K562 (cell line): ENCODE measurements around the gene DDAH2. TPM values are rescaled to one million over a fixed set of nuclear protein-coding genes. Genes with fewer than 3 reads are reported as not detected.

Experiments used
- CHD2 ChIP-seq: IDR thresholded peaks from 2 replicates; pipeline ENCODE4 v1.6.1; 2011; ENCODE audit warnings: low read depth, low read length
- CREB3L1 ChIP-seq: fragments of 450-650 bp; IDR thresholded peaks from 2 replicates; pipeline ENCODE4 v1.6.1; 2014; ENCODE audit warnings: low read depth, mild to moderate bottlenecking, moderate library complexity, borderline replicate concordance
- HDAC1 ChIP-seq, 2 experiments: fragments of 450-650 bp; IDR thresholded peaks; 2 replicates each; pipeline ENCODE4 v1.6.1; 2016 to 2017; ENCODE audit warnings: inconsistent platforms in 1 of 2, mild to moderate bottlenecking in 1 of 2, moderate library complexity in 1 of 2
- HDGF ChIP-seq: fragments of 450-650 bp; IDR thresholded peaks from 2 replicates; pipeline ENCODE4 v1.6.1; 2016
- KAT7 ChIP-seq: sonication (generic); formaldehyde crosslinking; IDR thresholded peaks from 2 replicates; pipeline ENCODE4 v1.8.0; 2022; ENCODE audit warnings: missing genetic modification reagents, mild to moderate bottlenecking, borderline replicate concordance
- RB1 ChIP-seq: fragments of 450-650 bp; IDR thresholded peaks from 2 replicates; pipeline ENCODE4 v1.6.1; 2017; ENCODE audit warnings: low read depth, mild to moderate bottlenecking
- SFPQ ChIP-seq: fragments of 200-400 bp; formaldehyde crosslinking; IDR thresholded peaks from 2 replicates; pipeline ENCODE4 v1.6.1; 2017; ENCODE audit warnings: mild to moderate bottlenecking, low read depth, low read length, moderate library complexity
- ZNF146 ChIP-seq: IDR thresholded peaks from one replicate; pipeline ENCODE4 v1.6.1; 2018; ENCODE audit warnings: missing compliant biosample characterization; ENCODE audit not compliant: unreplicated experiment
- ZNF263 ChIP-seq: sonication (generic); formaldehyde crosslinking; IDR thresholded peaks from 2 replicates; pipeline ENCODE4 v1.8.0; 2022; ENCODE audit warnings: mild to moderate bottlenecking, missing genetic modification reagents, borderline replicate concordance
- ZNF518B ChIP-seq: fragments of 250-450 bp; sonication (Bioruptor Pico); IDR thresholded peaks from 2 replicates; pipeline ENCODE4 v1.5.0; 2021; ENCODE audit warnings: mild to moderate bottlenecking, moderate library complexity
- ZNF551 ChIP-seq: fragments of 250-450 bp; sonication (Bioruptor Pico); IDR thresholded peaks from 2 replicates; pipeline ENCODE4 v1.5.0; 2021; ENCODE audit warnings: mild to moderate bottlenecking, moderate library complexity
- polyA plus RNA-seq, 8 experiments: library from polyadenylated mRNA; depleted of rRNA in 4 of 8; stranded (reverse) in 5 of 8; unstranded in 3 of 8; fragments of >200 nt; fragmentation: Nextera tagmentation in 2 of 8; fragmentation: Illumina TruSeq in 1 of 8; extraction: Ambion mirVana in 2 of 8; extraction: Trizol in 1 of 8; gene quantifications; 2 replicates each; pipeline versions ENCODE4 v1.2.1 to v1.2.3, GENCODE V29; 2011 to 2014; ENCODE audit warnings: inconsistent platforms in 1 of 8, missing spikeins in 1 of 8
- total RNA-seq, 7 experiments: library from RNA; depleted of rRNA in 6 of 7; stranded (reverse); fragments of >200 nt in 6 of 7; fragmentation: Illumina TruSeq in 2 of 7; extraction: Trizol in 2 of 7; gene quantifications; 2 replicates each; pipeline versions ENCODE4 v1.2.1 to v1.2.3, GENCODE V29; 2011 to 2021; ENCODE audit warnings: low replicate concordance in 1 of 7
- TF ChIP-seq, protein P1 (sequence below): sonication (generic); formaldehyde crosslinking; IDR thresholded peaks from 2 replicates; pipeline ENCODE4 v1.8.0; 2023; ENCODE audit warnings: missing genetic modification reagents, mild to moderate bottlenecking, borderline replicate concordance

The DDAH2 gene
- total and polyA plus RNA-seq, 9 of the 15 experiments (the other 6 are each of a cell fraction or from before 2014, with no cell fraction given), result 1.8 to 45.4 (median 21.4) TPM

- TF ChIP-seq, protein P1, sequence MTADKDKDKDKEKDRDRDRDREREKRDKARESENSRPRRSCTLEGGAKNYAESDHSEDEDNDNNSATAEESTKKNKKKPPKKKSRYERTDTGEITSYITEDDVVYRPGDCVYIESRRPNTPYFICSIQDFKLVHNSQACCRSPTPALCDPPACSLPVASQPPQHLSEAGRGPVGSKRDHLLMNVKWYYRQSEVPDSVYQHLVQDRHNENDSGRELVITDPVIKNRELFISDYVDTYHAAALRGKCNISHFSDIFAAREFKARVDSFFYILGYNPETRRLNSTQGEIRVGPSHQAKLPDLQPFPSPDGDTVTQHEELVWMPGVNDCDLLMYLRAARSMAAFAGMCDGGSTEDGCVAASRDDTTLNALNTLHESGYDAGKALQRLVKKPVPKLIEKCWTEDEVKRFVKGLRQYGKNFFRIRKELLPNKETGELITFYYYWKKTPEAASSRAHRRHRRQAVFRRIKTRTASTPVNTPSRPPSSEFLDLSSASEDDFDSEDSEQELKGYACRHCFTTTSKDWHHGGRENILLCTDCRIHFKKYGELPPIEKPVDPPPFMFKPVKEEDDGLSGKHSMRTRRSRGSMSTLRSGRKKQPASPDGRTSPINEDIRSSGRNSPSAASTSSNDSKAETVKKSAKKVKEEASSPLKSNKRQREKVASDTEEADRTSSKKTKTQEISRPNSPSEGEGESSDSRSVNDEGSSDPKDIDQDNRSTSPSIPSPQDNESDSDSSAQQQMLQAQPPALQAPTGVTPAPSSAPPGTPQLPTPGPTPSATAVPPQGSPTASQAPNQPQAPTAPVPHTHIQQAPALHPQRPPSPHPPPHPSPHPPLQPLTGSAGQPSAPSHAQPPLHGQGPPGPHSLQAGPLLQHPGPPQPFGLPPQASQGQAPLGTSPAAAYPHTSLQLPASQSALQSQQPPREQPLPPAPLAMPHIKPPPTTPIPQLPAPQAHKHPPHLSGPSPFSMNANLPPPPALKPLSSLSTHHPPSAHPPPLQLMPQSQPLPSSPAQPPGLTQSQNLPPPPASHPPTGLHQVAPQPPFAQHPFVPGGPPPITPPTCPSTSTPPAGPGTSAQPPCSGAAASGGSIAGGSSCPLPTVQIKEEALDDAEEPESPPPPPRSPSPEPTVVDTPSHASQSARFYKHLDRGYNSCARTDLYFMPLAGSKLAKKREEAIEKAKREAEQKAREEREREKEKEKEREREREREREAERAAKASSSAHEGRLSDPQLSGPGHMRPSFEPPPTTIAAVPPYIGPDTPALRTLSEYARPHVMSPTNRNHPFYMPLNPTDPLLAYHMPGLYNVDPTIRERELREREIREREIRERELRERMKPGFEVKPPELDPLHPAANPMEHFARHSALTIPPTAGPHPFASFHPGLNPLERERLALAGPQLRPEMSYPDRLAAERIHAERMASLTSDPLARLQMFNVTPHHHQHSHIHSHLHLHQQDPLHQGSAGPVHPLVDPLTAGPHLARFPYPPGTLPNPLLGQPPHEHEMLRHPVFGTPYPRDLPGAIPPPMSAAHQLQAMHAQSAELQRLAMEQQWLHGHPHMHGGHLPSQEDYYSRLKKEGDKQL, result peak; percentile 97; the same call in 1 of the 2 replicates
- TF ChIP-seq HDAC1 (IDR thresholded peaks at IDR 0.05) (no peak), ZNF263 (CRISPR knock-in tag) (peak; percentile 78; the same call in 1 of the 2 replicates), ZNF146 (CRISPR knock-in tag) (no peak), HDGF (peak; percentile 67; the same call in 1 of the 2 replicates), ZNF518B (CRISPR knock-in tag) (no peak; the same call in 1 of the 2 replicates), ZNF551 (CRISPR knock-in tag) (no peak), CHD2 (no peak), RB1 (peak; percentile 19; the same call in 1 of the 2 replicates), SFPQ (no peak), CREB3L1 (no peak), KAT7 (peak; percentile 23; the same call in 1 of the 2 replicates)
Measured at GRCh38 chr6:31702405-31702818, 26.7 kb downstream of the DDAH2 start (continued).
